ENCODE results near the gene NEGR1.

DNA sequence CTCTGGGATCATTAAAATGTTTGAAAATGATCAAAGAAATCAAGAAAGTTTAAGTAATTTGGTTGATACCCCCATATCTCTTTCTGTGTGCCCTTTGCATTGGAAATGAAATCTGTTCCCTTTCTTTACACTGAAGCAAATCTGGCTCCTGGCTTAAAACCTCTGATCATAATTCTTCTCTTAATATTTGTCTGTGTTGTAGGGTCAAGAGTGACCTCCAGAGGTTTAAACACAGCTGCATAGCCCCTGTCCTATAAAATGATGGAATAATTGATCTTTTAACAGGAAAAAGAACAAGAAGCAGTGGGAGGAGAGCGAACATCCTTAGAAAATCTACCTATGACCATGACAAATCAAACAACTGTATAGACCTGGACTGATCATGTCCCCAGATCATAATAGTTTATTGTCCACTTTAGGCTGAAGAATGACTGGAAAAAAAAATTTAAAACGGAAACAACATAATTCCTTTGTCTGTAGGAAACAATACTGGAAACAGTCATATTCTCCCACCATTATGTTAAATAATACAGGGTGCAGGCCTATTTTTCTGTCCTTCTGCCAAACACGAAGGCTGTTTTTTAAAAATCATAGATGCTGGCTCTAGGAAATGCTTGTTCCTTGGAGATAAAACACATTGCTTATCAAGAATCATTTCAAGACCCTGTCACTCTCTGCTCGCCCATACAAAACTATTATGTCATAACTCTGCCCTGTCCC is 184.3 kb downstream of the NEGR1 start:
- TF ChIP-seq, protein P1, sequence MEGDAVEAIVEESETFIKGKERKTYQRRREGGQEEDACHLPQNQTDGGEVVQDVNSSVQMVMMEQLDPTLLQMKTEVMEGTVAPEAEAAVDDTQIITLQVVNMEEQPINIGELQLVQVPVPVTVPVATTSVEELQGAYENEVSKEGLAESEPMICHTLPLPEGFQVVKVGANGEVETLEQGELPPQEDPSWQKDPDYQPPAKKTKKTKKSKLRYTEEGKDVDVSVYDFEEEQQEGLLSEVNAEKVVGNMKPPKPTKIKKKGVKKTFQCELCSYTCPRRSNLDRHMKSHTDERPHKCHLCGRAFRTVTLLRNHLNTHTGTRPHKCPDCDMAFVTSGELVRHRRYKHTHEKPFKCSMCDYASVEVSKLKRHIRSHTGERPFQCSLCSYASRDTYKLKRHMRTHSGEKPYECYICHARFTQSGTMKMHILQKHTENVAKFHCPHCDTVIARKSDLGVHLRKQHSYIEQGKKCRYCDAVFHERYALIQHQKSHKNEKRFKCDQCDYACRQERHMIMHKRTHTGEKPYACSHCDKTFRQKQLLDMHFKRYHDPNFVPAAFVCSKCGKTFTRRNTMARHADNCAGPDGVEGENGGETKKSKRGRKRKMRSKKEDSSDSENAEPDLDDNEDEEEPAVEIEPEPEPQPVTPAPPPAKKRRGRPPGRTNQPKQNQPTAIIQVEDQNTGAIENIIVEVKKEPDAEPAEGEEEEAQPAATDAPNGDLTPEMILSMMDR (IDR thresholded peaks at IDR 0.05) = no peak
- no peak for TF ChIP-seq POLR2A (IDR thresholded peaks at IDR 0.05)

Data from thyroid gland (tissue), 4 donors.